Measurements from ENCODE around the gene CAPS. TPM values are rescaled to one million over a fixed set of nuclear protein-coding genes. Genes with fewer than 3 reads are reported as not detected.

The CAPS gene
- total RNA-seq, 1 experiment from 2014 or later = 2.3 TPM

DNA sequence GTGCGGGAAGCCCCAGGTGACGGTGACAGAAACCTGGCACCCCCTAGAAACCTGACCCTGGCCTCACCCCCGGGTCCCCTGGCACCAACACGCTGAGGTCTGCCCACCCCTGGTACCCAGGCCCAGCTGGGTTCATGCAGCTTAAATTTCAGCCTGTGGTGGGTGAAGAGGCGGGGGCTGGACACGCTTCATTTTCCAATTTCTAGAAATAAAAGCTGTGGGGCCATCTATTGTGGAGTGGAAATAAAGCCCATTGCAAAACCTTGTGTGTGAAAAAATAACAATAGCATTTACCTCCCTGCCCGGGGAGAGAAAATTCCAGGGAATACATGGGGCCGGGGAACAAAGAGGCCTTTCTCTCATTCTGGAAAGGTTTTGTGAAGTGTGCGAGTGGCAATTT lies 36.2 kb upstream of the CAPS start:
- H3K27me3 Mint-ChIP-seq (ENCODE audit: low read depth) = peaks cover 19% of the 10 kb centered on the region
- no peaks in the 10 kb centered on the region for H3K27me3 ChIP-seq (ENCODE audit: insufficient read depth, low read length)
- H3T11ph ChIP-seq (ENCODE audit: low read length) = no peak overlapping the region
- H3K56ac ChIP-seq (ENCODE audit: insufficient read length, low read depth, low read length) = no peak overlapping the region
- no peaks in the 10 kb centered on the region for H4K20me1 ChIP-seq (ENCODE audit: control insufficient read depth, insufficient read depth, insufficient read length)
- H3K18ac ChIP-seq (ENCODE audit: insufficient read length, low read depth, low read length) = no peak overlapping the region
- no peak overlapping the region for H3K27ac Mint-ChIP-seq
- no peak overlapping the region for H2AFZ ChIP-seq (ENCODE audit: low read length)
- H3K23ac ChIP-seq (ENCODE audit: insufficient read length, low read depth, low read length) = no peak overlapping the region
- H3K79me1 ChIP-seq (ENCODE audit: insufficient read depth, low read depth, low read length, poor library complexity, severe bottlenecking) = no peaks in the 10 kb centered on the region
- H3K79me2 ChIP-seq (ENCODE audit: insufficient read depth, low read length) = no peaks in the 10 kb centered on the region
- no peak overlapping the region for H3K4me2 ChIP-seq (ENCODE audit: insufficient read depth, insufficient read length, low read length)
- H3K9ac ChIP-seq (ENCODE audit: extremely low read depth, insufficient read length, low read length) = no peak overlapping the region
- H3K9me3 Mint-ChIP-seq = no peaks in the 10 kb centered on the region; a peak in 1 of 5 replicates
- H3K9me3 ChIP-seq (ENCODE audit: control insufficient read depth, low read depth, low read length) = no peaks in the 10 kb centered on the region
- no peak overlapping the region for H2AK5ac ChIP-seq (ENCODE audit: insufficient read length, low read length)
- H3K4me1 ChIP-seq (ENCODE audit: insufficient read depth, low read length) = no peaks in the 10 kb centered on the region
- DNase-seq = no peak
- H3K4me3 Mint-ChIP-seq = no peak overlapping the region
- H3K4me1 Mint-ChIP-seq = peaks cover 13 to 30% of the 10 kb centered on the region in 2 experiments
- no peak overlapping the region for H3K4ac ChIP-seq (ENCODE audit: low read depth, low read length)
- H2BK20ac ChIP-seq (ENCODE audit: low read depth, low read length, poor library complexity, severe bottlenecking) = no peak overlapping the region
- no peak overlapping the region for H3K27ac ChIP-seq (ENCODE audit: insufficient read length, low read depth, low read length)
- H2BK120ac ChIP-seq (ENCODE audit: low read depth, low read length, poor library complexity, severe bottlenecking) = no peak overlapping the region
- no peak overlapping the region for H4K5ac ChIP-seq (ENCODE audit: insufficient read length, low read depth, low read length)
- WGBS (ENCODE audit: extremely low coverage, insufficient read length, low lambda C conversion rate) = no CpG with 5 or more reads among the region's 9 CpGs
- no peaks in the 10 kb centered on the region for H3K23me2 ChIP-seq (ENCODE audit: insufficient read length, low read depth, low read length, poor library complexity, severe bottlenecking)
- H2BK5ac ChIP-seq (ENCODE audit: insufficient read length, low read length) = no peak overlapping the region
- H4K91ac ChIP-seq (ENCODE audit: insufficient read length, low read depth, low read length) = no peak overlapping the region
- TF ChIP-seq CTCF (conservative IDR thresholded peaks at IDR 0.05) = no peak
- H4K8ac ChIP-seq (replicated peaks; ENCODE audit: insufficient read length, low read depth, low read length) = no peak overlapping the region
- no peak overlapping the region for H3K14ac ChIP-seq (ENCODE audit: insufficient read depth, low read length)
- H2BK15ac ChIP-seq (ENCODE audit: low read depth, low read length) = no peak overlapping the region
- no peak overlapping the region for H2BK12ac ChIP-seq (ENCODE audit: insufficient read length, low read depth, low read length)
- no peaks in the 10 kb centered on the region; a peak in 1 of 7 replicates for H3K36me3 Mint-ChIP-seq (ENCODE audit: insufficient read depth in 1 of 3, low read depth in 3 of 3)
